ENCODE data around the gene APBA1.

DNA sequence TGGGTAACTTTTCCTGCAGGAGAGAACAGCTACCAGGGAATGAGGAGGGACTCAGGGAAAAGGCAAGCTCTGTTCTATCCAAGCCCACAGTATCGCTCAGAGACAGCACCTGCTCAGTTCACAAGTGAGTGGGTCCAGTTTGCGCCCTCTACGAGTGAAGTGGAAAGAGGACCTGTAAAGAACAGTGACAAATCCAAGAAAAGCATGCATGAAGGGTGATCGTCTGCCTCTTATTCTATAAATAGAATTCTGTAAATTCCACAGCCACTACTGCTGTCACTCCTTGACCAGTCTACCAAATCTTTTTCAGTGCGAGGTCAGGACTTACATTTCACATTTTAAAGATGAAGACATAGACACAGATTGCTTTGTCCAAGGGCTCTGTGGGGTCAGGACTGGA is 229.7 kb downstream of the APBA1 start:
- no peak for TF ChIP-seq POLR2A (IDR thresholded peaks at IDR 0.05)
- TF ChIP-seq, protein P1, sequence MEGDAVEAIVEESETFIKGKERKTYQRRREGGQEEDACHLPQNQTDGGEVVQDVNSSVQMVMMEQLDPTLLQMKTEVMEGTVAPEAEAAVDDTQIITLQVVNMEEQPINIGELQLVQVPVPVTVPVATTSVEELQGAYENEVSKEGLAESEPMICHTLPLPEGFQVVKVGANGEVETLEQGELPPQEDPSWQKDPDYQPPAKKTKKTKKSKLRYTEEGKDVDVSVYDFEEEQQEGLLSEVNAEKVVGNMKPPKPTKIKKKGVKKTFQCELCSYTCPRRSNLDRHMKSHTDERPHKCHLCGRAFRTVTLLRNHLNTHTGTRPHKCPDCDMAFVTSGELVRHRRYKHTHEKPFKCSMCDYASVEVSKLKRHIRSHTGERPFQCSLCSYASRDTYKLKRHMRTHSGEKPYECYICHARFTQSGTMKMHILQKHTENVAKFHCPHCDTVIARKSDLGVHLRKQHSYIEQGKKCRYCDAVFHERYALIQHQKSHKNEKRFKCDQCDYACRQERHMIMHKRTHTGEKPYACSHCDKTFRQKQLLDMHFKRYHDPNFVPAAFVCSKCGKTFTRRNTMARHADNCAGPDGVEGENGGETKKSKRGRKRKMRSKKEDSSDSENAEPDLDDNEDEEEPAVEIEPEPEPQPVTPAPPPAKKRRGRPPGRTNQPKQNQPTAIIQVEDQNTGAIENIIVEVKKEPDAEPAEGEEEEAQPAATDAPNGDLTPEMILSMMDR (IDR thresholded peaks at IDR 0.05) = no peak
